ENCODE data around the gene CCDC188. TPM values are rescaled to one million over a fixed set of nuclear protein-coding genes. Genes with fewer than 3 reads are reported as not detected.

The CCDC188 gene
- total RNA-seq, 2 donors from 2014 or later = not detected

DNA sequence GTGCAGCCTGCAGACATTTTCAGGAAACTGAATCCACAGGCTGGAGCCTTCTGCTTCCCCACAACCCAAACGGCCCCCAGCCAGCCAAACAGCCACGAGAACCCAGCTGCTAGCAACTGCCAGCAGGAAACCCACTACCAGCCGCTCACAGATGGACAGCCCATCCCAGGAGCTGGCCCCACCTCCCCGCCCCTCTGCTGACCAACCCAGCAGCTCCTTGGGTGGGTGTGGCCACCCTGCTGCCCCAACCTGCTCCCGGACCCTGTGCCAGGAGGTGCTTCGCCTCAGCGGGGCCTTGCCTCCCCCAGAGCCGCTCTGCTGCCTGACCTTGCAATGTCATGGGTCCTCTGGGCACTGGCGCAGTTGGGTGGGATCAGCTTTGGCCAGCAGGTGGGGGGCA lies 8.2 kb upstream of the CCDC188 start:
- TF ChIP-seq, protein P1, sequence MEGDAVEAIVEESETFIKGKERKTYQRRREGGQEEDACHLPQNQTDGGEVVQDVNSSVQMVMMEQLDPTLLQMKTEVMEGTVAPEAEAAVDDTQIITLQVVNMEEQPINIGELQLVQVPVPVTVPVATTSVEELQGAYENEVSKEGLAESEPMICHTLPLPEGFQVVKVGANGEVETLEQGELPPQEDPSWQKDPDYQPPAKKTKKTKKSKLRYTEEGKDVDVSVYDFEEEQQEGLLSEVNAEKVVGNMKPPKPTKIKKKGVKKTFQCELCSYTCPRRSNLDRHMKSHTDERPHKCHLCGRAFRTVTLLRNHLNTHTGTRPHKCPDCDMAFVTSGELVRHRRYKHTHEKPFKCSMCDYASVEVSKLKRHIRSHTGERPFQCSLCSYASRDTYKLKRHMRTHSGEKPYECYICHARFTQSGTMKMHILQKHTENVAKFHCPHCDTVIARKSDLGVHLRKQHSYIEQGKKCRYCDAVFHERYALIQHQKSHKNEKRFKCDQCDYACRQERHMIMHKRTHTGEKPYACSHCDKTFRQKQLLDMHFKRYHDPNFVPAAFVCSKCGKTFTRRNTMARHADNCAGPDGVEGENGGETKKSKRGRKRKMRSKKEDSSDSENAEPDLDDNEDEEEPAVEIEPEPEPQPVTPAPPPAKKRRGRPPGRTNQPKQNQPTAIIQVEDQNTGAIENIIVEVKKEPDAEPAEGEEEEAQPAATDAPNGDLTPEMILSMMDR (IDR thresholded peaks at IDR 0.05) = no peak
- no peaks in the 10 kb centered on the region for H3K4me1 ChIP-seq (ENCODE audit: control insufficient read depth in 1 of 2, low read depth in 2 of 2)
- DNase-seq (ENCODE audit: low spot score) = no peak
- H3K27ac ChIP-seq = no peak overlapping the region
- H3K27me3 ChIP-seq (replicated peaks; ENCODE audit: insufficient read depth) = no peaks in the 10 kb centered on the region
- no peak for ATAC-seq (ENCODE audit: insufficient number of reproducible peaks, low FRiP score, low read depth)
- no peaks in the 10 kb centered on the region for H3K9me3 ChIP-seq
- no peak overlapping the region for H3K4me3 ChIP-seq
- no peaks in the 10 kb centered on the region for H3K36me3 ChIP-seq

DNA sequence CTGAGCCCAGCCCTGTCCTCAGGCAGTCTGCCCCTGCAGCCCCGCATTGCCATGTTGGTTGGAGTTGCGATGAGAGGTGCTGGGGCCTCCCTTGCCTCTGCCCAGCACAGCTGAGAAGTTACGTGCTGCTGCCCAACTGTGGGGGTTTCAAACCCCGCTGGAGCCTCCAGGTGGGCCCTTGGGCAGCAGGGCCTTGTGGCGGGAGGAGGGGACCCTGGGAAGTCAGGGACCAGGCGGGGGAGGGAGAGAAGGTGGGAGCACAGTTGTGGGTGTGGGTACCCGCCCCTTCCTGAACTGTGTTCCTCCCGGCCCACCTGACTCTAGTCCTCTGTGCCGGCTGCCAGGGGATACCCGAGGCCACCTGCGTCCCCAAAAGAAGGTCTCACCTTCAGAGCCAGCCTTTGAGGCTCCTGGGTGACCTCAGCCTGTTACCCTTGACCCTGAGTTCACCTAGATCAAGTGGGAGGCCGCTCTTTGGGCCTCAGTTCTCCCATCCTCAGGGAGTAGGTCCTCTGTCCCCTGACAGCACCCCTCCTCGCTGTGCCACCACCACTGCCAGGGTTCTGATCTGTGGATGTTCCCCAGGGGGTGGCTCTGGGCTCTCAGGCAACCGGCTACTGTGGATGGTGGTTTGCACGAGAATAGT lies 7.7 kb upstream of the CCDC188 start:
- TF ChIP-seq, protein P1 (IDR thresholded peaks at IDR 0.05) = no peak
- H3K27me3 ChIP-seq (replicated peaks; ENCODE audit: insufficient read depth) = no peaks in the 10 kb centered on the region
- DNase-seq (ENCODE audit: low spot score) (no peak), ATAC-seq (ENCODE audit: insufficient number of reproducible peaks, low FRiP score, low read depth) (no peak)
- no peak overlapping the region for H3K27ac ChIP-seq
- no peaks in the 10 kb centered on the region for H3K9me3 ChIP-seq
- H3K36me3 ChIP-seq = no peaks in the 10 kb centered on the region
- no peaks in the 10 kb centered on the region for H3K4me1 ChIP-seq (ENCODE audit: control insufficient read depth in 1 of 2, low read depth in 2 of 2)
- H3K4me3 ChIP-seq = no peak overlapping the region

DNA sequence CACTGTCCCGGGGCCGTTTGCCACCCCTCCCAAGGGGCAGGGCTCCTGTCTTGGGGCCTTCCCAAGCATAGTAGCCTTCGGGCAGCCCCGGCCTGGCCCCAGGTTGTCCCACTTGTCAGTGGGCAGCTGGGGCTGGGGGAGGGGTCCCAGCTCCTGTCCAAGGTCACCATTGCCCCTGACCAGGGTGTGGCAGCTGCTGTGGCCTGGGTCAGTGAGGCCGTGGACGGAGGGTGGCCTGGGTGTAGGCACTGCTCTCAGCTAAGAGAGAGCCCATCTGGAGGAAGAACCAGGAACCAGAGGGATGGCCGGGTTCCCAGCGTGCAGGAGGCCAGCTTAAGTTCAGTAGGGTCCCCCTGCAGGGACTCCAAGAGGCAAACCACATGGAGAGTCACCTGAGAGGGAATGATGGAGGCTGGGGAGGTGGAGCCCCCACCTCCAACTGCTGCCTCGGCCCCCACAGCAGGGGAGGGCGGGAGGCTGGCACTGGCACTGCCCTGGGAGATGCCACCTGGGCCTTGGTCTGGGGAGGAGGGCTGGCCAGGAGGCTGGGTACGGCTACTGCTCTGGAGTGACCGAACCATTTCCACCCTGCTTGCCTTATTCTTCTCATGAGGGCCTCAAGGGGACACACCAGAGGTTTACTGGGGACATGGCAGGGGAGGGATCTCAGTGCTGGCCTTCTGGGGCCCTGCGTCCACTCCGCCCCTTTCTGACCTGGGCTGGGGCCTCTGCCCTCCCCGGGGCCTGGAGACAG lies 6.8 kb upstream of the CCDC188 start:
- Histone ChIP-seq H3K27me3 (replicated peaks; ENCODE audit: insufficient read depth) (no peaks in the 10 kb centered on the region), H3K4me3 (no peak overlapping the region), H3K9me3 (no peaks in the 10 kb centered on the region), H3K36me3 (no peaks in the 10 kb centered on the region), H3K4me1 (ENCODE audit: control insufficient read depth in 1 of 2, low read depth in 2 of 2) (no peaks in the 10 kb centered on the region), H3K27ac (no peak overlapping the region)
- no peak for ATAC-seq (ENCODE audit: insufficient number of reproducible peaks, low FRiP score, low read depth)
- DNase-seq (ENCODE audit: low spot score) = no peak
- TF ChIP-seq, protein P1 (IDR thresholded peaks at IDR 0.05) = no peak

DNA sequence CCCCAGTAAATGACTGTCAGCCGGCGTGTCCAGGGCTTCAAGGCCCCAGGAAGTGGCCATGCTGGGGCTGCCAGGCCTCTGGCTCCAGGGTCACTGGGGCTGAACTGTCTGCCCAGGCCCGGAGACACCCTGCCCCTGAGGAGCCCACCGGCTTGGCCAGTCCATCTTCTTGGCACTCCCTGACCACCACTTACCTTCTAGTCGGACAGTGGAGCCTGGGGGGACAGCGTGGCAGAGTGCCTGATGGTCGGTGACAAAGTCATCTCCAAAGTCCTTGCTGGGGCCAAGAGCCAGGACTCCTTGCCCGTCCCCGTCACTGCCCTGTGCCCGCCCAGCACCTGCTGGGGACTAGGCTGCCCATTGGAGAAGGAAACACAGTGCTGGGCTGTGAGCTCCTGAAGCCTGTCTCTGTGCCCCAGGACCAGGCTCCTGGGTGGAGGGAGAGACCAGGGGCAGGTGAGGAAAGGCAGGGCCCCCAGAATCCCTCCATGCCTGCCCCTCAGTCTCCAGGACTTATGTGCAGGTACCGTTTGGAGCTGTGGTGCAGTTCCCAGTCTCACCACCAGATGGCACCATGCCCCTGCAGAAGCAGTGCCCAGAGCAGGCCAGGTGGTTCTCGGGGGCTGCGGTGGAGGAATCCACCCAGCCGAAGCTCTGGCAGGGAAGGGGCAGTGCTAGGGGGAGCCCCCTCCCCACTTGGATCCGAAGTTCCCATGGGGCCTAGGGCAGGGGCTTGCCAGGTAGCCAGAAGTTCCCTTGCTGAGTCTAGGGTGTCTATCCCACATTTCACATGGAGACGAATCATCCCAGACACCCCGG lies 6.0 kb upstream of the CCDC188 start:
- TF ChIP-seq, protein P1 (IDR thresholded peaks at IDR 0.05) = peak; percentile 99
- ATAC-seq (ENCODE audit: insufficient number of reproducible peaks, low FRiP score, low read depth) = no peak
- H3K27ac ChIP-seq = no peak overlapping the region
- no peaks in the 10 kb centered on the region for H3K9me3 ChIP-seq
- no peaks in the 10 kb centered on the region for H3K4me1 ChIP-seq (ENCODE audit: control insufficient read depth in 1 of 2, low read depth in 2 of 2)
- H3K4me3 ChIP-seq = no peak overlapping the region
- peak; percentile 36 for DNase-seq (ENCODE audit: low spot score)
- H3K27me3 ChIP-seq (replicated peaks; ENCODE audit: insufficient read depth) = no peaks in the 10 kb centered on the region
- no peaks in the 10 kb centered on the region for H3K36me3 ChIP-seq

DNA sequence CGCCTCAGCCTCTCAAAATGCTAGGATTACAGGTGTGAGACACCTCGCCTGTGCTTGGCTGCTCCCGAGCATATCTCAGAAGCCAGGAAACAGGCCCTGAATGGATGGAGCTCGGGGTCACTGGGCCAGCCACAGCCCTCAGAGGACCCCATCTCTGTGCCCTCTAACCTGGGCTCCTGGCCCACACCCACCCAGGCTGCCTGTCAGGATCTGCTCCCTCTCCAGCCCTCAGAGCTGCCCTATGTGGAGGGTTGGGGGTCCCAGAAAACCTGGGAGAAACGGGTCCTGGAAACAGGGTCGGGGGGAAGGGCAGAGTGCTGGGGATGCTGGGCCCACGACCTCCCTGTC lies 5.2 kb upstream of the CCDC188 start:
- no peaks in the 10 kb centered on the region for H3K9me3 ChIP-seq
- H3K4me3 ChIP-seq = no peak overlapping the region
- TF ChIP-seq, protein P1 (IDR thresholded peaks at IDR 0.05) = no peak
- no peaks in the 10 kb centered on the region for H3K36me3 ChIP-seq
- no peaks in the 10 kb centered on the region for H3K4me1 ChIP-seq (ENCODE audit: control insufficient read depth in 1 of 2, low read depth in 2 of 2)
- ATAC-seq (ENCODE audit: insufficient number of reproducible peaks, low FRiP score, low read depth) (no peak), DNase-seq (ENCODE audit: low spot score) (no peak)
- H3K27ac ChIP-seq = no peak overlapping the region
- no peaks in the 10 kb centered on the region for H3K27me3 ChIP-seq (replicated peaks; ENCODE audit: insufficient read depth)

Measured in thoracic aorta (tissue), 2 donors.